SHP77 (cell line): Measurements from ENCODE around the gene CT47C1.
A peak's percentile ranks its signal among the peaks of the same experiment; 100 is the strongest.

ENCODE experiments used
- DNase-seq, 2 experiments: peaks; one replicate each; lab custom pipeline; 2025; lab: John Stamatoyannopoulos, UW

The CT47C1 gene

GRCh38 chrX:119073911-119074310 lies 1.1 kb downstream of the CT47C1 start:
- DNase-seq: no peak

DNA sequence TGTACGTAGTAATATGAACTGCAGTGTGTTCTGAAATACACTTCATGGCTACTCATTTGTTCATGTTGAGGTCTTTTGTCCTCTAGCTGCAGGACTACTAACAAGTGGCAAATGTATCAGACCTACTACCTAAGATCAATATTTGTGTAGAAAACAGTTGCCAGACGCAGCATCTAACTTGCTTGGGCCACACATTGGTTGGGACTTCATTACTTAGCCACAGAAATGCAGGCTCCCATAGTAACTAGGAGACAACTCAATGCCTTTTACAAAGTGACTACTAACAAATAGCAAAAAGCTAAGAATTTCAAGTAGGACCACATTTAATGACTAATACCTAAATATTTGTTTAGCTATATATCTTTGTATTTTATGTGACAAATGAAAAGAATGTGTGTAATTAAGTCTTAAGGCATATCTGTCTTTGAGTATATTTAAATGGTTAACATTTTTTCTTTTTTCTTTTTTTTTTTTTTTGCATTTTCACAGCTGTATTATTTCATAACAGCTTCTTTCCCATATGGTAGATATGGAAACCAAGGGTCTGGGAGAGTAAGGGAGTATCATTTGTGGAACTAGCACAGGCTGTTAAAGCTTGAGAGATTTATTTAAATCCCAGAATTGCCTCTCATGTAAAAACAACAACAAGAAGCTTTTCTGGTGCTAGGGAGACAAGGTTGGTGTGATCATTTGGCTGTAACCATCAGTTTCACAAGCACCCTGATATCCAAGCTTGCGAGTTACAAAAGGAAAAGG lies 2.7 kb downstream of the CT47C1 start:
- no peak for DNase-seq

DNA sequence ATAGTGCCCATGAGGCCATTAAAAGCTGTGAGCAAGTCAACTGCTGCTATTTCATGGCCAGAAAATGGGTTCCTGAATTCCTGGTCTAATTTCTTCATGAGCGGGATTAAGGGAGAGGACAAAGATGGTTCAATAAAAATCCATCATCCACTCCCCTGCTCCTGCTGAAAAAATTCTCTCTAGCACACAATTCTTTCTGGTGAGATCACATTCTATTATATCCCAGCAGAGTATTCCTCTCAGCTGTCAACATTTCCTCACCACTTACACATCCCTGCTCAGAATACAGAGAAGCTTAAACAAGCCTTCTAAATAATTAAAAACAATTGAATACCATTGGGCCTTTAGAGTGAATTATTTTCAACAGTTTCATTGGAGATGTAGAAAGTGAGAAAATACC lies 9.5 kb downstream of the CT47C1 start:
- DNase-seq: no peak

DNA sequence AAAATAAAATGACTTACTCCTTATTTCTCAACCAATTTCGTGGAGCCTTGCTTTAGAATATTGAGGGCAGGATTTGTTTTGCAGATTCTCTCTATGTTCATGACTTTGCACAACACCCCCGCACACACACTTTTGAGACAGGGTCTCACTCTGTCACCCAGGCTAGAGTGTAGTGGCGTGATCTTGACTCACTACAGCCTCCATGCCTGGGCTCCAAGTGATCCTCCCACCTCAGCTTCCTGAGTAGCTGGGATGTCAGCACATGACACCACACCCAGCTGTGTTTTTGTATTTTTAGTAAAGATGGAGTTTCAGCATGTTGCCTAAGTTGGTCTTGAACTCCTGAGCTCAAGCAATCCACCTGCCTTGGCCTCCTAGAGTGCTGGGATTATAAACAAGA lies 12.0 kb downstream of the CT47C1 start:
- peak in 1 of 2 experiments; percentile 5 for DNase-seq

DNA sequence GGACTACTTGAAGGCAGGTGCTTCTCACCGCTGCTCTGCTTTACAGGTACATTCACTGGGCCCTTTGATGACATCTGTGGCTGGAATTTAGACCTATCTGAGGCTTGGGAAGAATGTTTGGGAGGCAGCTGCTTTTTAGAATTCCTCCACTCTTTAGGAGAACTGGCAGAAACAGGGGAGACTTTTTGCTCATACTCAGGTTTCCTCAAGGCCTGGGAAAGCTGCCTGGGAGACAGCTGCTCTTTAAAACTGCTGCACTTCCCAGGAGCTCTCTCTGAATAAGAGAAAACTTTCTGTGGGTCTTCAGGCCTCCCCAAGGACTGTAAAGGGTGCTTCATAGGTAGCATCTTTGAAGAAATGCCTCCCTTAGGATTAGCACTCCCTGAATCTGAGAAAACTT lies 14.3 kb downstream of the CT47C1 start:
- no peak for DNase-seq

GRCh38 chrX:119089619-119090018 lies 16.8 kb downstream of the CT47C1 start:
- no peak for DNase-seq

- no peak for DNase-seq
These were observed 17.8 kb downstream of the CT47C1 start for GRCh38 chrX:119090627-119091026.

GRCh38 chrX:119093991-119094735 lies 21.4 kb downstream of the CT47C1 start:
- DNase-seq: peak; percentile 21 to 23

DNA sequence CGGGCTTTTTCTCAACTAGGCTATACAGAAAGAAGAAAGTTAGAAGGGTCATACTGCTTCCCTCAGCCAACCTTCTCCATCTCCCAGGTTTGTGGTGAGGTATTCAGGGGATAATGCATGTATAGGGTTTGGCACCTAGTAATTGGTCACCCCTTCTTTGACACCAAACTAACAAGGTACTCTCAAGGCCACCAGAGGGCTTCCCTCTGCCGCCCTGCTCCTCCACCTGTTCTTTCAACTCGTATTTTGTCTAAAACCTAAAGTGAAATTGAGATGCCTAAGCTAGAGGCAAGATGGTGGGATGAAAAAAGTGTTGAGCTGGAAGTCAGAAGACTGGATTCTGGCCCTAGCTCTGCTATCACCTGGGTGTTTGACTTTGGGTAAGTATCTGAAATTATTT lies 22.0 kb downstream of the CT47C1 start:
- no peak for DNase-seq

- no peak for DNase-seq
These were observed 23.1 kb downstream of the CT47C1 start for GRCh38 chrX:119095936-119096335.

GRCh38 chrX:119101168-119101567 lies 28.4 kb downstream of the CT47C1 start:
- no peak for DNase-seq

DNA sequence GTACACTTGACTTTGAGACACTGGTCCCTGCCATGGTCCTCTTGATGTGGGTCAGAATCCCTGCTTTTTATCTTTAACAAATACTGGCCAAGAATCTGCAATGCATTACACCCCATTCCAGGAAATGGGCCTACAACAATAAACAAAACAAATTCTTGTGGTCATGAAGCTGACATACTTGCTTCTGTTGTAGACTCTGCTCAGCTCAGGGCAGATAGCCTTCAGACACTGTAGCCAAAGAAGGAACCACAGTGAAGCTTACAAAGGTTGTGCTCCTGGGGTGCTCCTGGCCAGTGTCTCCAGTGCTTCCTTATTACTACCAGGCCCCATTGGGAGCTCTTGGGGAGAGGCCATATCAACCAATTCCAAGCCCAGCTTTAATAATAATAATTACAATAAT lies 33.0 kb downstream of the CT47C1 start:
- DNase-seq: no peak

DNA sequence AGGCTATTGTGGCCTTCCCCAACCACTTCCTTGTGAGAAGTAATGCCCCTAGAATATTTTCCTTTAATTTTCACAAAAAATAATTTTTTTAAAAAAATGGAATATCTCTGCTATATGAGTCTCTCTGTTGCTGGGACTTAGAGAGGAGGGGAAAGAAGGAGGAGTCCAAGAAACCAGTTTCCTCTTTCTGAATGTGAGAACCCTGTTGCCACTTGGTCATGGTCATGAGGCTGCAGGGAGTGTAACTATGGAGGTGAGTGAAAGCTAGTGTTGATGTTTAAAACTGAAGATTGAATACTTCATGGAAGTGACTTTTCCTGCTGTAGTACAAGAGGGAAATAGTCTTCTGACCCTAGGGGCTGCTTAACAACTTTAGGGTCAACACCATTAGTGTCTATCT lies 34.4 kb downstream of the CT47C1 start:
- no peak for DNase-seq

DNA sequence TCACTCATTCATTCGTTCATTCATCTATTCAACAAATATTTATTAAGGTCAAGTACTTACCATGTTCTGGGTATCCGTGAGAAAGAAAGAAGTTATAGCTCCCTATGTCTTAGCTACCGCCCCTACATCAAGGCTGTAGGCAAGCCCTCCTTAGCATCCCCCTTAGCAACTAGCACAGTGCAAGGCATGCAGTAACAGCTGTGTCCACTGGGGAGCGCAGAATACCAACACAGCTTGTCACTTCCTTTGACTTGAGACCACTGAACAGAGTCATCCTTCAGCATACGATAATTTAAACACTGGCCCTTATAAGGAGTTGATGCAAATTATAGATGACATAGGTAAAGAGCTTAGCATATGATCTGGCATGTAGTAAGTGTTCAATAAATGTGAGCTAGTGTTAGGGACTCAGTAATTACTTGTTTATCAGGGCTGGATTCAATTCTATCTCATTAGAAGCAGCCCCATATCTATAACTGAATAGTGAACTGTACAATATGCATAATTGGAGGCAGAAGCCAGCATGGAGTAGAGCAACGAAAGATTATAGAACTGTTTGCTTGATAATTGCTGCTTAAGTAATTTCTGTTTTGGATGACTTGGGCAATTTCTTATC lies 46.1 kb downstream of the CT47C1 start:
- DNase-seq: peak; percentile 1 to 2

DNA sequence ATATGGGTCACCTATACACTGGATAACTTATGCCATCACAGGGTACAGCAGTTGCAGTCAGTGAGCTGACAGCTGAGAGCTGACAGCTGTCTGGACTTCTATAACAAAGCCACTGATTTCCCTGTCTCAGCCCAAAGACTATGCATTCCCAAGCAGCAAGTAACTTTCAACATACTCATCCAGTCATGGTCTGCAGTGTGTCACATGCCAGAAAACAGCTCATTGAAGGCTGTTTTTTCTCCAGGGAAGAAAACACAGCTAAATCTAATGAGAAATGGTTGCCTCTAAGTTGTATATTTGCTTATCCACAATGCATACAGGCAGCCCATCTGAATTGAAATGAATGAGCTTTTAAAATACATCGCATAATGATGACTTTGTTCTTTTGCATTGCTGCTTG lies 48.5 kb downstream of the CT47C1 start:
- no peak for DNase-seq
